Right atrium auricular region (tissue), 2 donors: ENCODE measurements around the gene ZBTB21. TPM values are rescaled to one million over a fixed set of nuclear protein-coding genes. Genes with fewer than 3 reads are reported as not detected.

Experiments
- DNase-seq: peaks from one replicate; pipeline ENCODE4 v3.0.0-alpha.2; 2019; ENCODE audit warnings: low spot score
- H3K27ac ChIP-seq, 2 donors: fragments of 200-600 bp; sonication (generic); 1 replicate in 1 of 2; 2 replicates in 1 of 2; pipeline ENCODE4 v1.5.1; 2016 to 2019
- H3K27me3 ChIP-seq, 2 donors: fragments of 200-600 bp; sonication (generic); one replicate each; pipeline versions ENCODE4 v1.5.1 to v1.6.0; 2017 to 2019
- H3K36me3 ChIP-seq: fragments of 200-600 bp; sonication (generic); one replicate; pipeline ENCODE4 v1.5.1; 2016
- H3K4me1 ChIP-seq, 2 donors: fragments of 200-600 bp; sonication (generic); one replicate each; pipeline versions ENCODE4 v1.5.1 to v1.6.0; 2017 to 2019
- H3K4me3 ChIP-seq, 2 donors: fragments of 200-600 bp; sonication (generic); 1 replicate in 1 of 2; 2 replicates in 1 of 2; pipeline ENCODE4 v1.5.1; 2017 to 2019; ENCODE audit warnings: mild to moderate bottlenecking in 1 of 2, moderate library complexity in 1 of 2
- H3K9me3 ChIP-seq, 2 donors: fragments of 200-600 bp; sonication (generic); one replicate each; pipeline ENCODE4 v1.5.1; 2019
- CTCF ChIP-seq, 2 donors: fragments of 200-600 bp; sonication (generic); IDR thresholded peaks; one replicate each; pipeline ENCODE4 v1.5.1; 2019; ENCODE audit warnings: antibody characterized with exemption in 2 of 2
- total RNA-seq, 2 donors: library from RNA; depleted of rRNA; stranded (reverse); fragments of >200 nt; gene quantifications; one replicate each; pipeline ENCODE4 v1.1.0, GENCODE V29; 2016

ZBTB21 gene
- total RNA-seq, 2 donors from 2014 or later: 5.5 to 10.3 TPM

DNA sequence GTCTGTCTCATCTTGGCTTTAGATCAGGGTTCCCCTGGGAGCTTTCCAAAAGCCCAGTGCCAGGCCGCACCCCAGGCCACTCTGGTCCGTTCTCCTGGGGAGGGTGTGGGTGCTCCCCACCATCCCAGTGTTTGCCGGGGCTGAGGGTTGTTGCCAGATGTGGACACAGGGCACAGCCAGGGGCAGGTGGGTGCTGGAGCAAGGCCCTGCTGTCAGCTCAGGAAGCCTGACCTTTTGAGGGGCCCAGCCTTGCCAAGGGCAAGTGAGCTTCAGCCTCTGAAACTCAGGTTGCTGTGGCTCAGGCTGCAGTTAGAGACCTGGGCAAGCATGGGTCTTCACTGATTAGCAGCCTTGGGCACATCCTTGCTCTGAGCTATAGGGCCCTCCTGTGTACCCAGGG, 22.8 kb upstream of the ZBTB21 start:
- H3K27me3 ChIP-seq: no peaks in the 10 kb centered on the region
- H3K27ac ChIP-seq: no peak overlapping the region
- no peak for TF ChIP-seq CTCF (IDR thresholded peaks at IDR 0.05)
- no peak for DNase-seq
- no peaks in the 10 kb centered on the region for H3K9me3 ChIP-seq
- no peaks in the 10 kb centered on the region for H3K4me1 ChIP-seq
- no peak overlapping the region for H3K4me3 ChIP-seq
- H3K36me3 ChIP-seq: no peaks in the 10 kb centered on the region

GRCh38 chr21:42032266-42032665, 22.1 kb upstream of the ZBTB21 start:
- no peak overlapping the region for H3K27ac ChIP-seq
- no peak overlapping the region for H3K4me3 ChIP-seq
- H3K4me1 ChIP-seq: no peaks in the 10 kb centered on the region
- no peaks in the 10 kb centered on the region for H3K36me3 ChIP-seq
- H3K27me3 ChIP-seq: no peaks in the 10 kb centered on the region
- no peaks in the 10 kb centered on the region for H3K9me3 ChIP-seq
- DNase-seq: no peak
- no peak for TF ChIP-seq CTCF (IDR thresholded peaks at IDR 0.05)

DNA sequence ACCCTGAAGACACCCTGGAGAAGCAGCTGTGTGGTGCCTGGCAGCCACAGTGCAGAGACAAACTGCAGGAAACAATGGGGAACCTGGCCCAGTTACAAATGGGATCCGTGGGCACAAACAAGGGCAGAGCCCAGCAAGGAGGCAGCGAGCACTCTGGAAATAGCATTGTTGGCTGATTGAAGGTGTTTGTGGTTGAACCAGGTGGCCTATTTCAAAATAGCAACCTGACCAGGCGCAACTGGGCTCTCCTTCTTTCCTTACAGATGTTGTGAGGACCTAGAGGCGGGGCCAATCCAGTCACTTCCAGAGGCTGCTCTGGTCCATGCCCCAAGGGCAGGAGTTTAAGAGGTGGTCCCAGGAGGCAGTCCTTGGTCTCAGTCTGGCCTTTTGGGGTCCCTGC, 21.7 kb upstream of the ZBTB21 start:
- H3K27me3 ChIP-seq: no peaks in the 10 kb centered on the region
- no peaks in the 10 kb centered on the region for H3K4me1 ChIP-seq
- DNase-seq: no peak
- H3K9me3 ChIP-seq: no peaks in the 10 kb centered on the region
- no peaks in the 10 kb centered on the region for H3K36me3 ChIP-seq
- no peak for TF ChIP-seq CTCF (IDR thresholded peaks at IDR 0.05)
- no peak overlapping the region for H3K27ac ChIP-seq
- H3K4me3 ChIP-seq: no peak overlapping the region

DNA sequence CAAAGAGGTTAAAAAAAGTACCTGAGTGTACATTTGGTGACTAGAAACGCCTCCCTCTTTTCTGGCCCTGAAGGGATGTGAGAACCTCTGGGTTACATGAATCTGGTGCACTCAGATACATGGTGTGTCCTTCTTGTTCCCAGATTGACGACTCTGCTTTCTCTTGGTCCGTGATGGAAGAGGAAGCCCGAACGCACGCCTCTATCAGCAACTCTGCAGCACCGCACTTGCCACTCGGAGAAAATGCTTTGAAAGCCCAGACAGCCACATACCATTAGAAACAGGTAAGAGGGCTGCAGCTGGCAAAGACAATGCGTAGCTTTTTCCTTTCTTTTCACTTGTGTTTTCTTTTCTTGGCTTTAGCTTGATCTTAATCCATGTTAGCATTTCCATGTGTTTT, 21.1 kb upstream of the ZBTB21 start:
- Histone ChIP-seq H3K27ac (no peak overlapping the region), H3K36me3 (no peaks in the 10 kb centered on the region), H3K27me3 (no peaks in the 10 kb centered on the region), H3K4me1 (no peaks in the 10 kb centered on the region), H3K9me3 (no peaks in the 10 kb centered on the region), H3K4me3 (no peak overlapping the region)
- no peak for TF ChIP-seq CTCF (IDR thresholded peaks at IDR 0.05)
- DNase-seq: no peak

- Histone ChIP-seq H3K27ac (no peak overlapping the region), H3K9me3 (no peaks in the 10 kb centered on the region), H3K4me1 (no peaks in the 10 kb centered on the region), H3K36me3 (no peaks in the 10 kb centered on the region), H3K27me3 (no peaks in the 10 kb centered on the region), H3K4me3 (no peak overlapping the region)
- no peak for DNase-seq
- no peak for TF ChIP-seq CTCF (IDR thresholded peaks at IDR 0.05)
Observed at GRCh38 chr21:42030311-42030710, 20.2 kb upstream of the ZBTB21 start.

DNA sequence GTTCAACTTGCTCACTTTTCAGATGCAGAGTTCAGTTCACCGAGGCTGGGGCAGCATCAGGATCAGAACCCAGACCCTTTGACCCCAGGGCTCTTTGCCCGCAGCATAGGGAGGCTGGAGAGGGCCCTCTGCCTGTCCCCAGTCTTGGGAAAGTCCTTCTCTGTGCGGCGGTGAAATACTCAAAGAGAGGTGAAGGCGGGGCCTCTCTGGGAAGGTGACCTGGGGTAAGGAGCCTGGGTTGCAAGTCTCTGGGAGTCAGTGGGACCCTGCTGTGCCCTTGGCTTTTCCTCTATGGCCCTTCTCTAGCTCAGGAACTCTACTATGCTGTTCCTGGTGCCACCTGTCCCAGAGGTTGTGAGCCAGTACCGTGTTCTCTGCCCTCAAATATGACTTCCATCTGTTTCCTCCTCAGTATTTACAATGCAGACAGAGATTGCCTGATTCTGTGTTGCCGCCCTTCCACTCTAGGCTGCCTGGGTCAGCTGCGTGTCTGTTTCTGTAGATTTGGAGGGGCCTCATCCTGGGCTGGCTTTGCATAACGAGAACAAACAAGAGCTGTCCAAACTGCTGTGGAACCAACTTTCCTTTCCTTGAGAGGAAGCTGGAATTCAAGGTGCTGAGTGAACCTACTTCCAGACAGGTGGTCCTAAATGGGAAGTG, 18.7 kb upstream of the ZBTB21 start:
- Histone ChIP-seq H3K36me3 (no peaks in the 10 kb centered on the region), H3K27me3 (no peaks in the 10 kb centered on the region), H3K4me1 (no peaks in the 10 kb centered on the region), H3K9me3 (no peaks in the 10 kb centered on the region), H3K4me3 (no peak overlapping the region), H3K27ac (no peak overlapping the region)
- TF ChIP-seq CTCF (IDR thresholded peaks at IDR 0.05): no peak
- DNase-seq: no peak
